Activated CD4-positive, alpha-beta T cell treated with anti-CD3 and anti-CD28 coated beads for 48 hours (primary cell): ENCODE results near the gene GCSAM.

Experiments
- DNase-seq: peaks from one replicate; pipeline ENCODE4 v3.0.0-alpha.2; 2020

Gene GCSAM

DNA sequence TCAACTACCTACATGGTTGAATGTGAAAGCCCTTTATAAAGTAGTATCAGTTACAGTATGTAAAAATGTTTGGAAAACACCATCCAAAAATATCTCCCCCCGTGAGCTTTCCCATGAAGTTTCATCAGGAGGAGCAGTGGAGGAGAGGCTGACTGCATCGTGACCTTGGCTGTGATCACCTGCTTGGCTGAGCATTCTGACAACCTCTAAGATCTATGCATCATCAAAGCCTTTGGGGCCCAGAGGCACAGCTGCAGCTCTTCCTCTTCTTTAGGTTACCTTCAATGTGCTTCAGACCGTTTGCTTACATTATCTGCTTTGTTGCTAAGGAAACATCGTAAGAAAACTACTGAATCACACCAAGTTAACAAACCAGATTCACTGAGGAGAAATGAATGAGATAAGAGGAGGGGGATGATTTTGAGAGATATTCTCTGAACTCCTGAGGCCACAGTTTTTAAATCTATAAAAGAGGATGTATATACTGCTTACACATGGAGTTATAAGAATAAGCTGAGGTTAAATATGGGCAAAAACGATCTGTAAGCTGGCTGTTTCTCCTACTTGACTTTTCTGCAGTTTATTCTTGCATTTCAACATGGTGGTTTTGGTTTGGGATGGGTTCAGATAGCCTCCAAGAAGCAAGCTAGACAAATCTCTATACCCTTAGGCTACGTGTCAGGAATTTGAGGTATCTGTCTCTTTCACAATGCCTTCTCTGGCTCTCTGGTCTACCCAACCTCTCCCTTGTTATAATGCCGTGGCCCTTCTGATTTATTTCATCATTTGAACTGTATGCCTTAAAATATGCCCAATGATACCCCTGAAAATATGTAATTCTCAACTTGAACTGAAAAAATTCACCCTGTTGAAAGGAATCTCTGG, 4.0 kb downstream of the GCSAM start:
- peak; percentile 54 for DNase-seq

DNA sequence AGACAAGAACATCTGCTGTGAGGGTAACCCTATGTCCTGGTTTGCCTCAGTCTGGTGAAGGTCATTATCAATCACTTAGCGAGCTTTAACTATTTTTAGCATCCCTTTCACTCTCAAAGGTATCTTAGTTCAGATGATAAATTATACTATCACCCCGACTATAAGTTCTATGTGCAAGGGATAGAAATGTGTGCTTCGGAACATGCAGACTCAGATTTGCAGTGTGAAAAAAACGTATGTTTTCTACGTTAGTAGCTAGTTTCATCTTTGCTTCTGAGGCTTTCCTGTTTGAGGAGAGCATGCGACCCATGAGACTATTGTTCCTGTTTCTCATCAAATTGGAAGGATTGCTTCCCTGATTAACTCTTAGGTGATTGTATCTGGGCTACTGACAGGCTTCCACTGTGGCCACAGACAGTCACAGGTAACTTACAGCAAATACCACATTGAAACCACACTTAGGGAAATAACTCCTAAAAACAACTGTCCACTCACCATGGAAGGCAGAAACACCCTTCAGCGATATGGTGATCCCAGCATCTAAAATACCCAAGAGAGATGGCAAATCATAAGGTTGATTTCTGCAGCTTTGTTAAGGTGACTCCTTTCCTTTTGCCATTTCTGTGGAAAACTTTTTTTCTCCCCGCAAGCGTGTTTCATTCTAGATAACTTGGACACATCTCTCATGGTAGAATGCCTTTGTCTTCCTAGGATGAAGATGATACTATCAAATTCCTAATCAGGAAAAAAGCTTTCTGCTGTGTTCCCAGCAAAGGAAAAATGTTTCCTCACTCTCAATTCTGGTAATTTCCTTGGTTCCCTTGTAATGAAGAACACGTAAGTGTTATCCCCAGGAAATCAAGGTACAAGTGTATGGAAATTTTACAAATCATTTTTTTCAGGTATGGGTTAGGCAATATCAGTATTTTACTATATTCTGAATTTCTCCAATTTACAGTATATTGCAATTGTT, 5.2 kb downstream of the GCSAM start:
- DNase-seq: no peak

DNA sequence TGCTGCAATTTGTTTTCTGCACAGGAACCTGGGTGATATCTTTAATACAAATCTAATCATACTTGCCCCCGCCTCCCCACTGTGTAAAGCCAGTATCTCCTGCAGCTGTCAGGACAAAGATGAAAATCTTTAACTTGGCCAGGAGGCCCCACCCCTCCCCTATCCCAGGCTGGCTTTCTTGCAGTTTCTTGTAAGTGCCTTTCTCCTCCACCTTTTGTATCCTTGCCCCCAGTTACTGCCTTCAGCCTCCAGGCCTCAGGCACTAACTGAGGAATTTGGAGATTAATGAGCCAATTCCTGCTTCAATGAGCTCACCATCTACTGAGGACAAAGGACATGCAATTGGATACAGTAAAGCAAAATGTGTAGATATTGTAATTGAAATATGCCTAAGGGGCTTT, 6.5 kb downstream of the GCSAM start:
- DNase-seq: no peak

- DNase-seq: no peak
Measured at GRCh38 chr3:112124907-112125607, 8.0 kb downstream of the GCSAM start.

DNA sequence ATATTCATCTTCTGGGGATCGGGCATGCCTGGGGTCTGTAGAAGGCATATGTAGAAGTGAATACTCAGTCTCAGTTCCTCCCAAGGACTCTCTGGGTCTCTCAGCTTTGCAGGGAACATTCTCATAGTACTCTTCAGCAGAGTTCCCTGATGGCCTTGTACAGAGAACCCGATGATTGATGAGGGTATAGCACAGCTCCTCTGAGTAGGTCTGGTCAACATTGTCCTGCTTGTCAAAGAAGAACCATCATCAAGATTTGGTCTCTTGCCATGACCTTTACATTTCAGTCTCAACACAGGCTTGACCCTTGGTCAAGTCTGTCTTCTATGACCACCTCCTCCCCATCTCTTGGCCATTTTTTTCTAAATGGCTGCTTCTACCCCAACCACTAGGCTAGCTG, 9.5 kb downstream of the GCSAM start:
- DNase-seq: no peak

GRCh38 chr3:112122870-112123269, 10.2 kb downstream of the GCSAM start:
- no peak for DNase-seq

GRCh38 chr3:112121577-112122547, 11.2 kb downstream of the GCSAM start:
- DNase-seq: no peak

- DNase-seq: no peak
Measured at GRCh38 chr3:112119962-112120836, 12.8 kb downstream of the GCSAM start.

DNA sequence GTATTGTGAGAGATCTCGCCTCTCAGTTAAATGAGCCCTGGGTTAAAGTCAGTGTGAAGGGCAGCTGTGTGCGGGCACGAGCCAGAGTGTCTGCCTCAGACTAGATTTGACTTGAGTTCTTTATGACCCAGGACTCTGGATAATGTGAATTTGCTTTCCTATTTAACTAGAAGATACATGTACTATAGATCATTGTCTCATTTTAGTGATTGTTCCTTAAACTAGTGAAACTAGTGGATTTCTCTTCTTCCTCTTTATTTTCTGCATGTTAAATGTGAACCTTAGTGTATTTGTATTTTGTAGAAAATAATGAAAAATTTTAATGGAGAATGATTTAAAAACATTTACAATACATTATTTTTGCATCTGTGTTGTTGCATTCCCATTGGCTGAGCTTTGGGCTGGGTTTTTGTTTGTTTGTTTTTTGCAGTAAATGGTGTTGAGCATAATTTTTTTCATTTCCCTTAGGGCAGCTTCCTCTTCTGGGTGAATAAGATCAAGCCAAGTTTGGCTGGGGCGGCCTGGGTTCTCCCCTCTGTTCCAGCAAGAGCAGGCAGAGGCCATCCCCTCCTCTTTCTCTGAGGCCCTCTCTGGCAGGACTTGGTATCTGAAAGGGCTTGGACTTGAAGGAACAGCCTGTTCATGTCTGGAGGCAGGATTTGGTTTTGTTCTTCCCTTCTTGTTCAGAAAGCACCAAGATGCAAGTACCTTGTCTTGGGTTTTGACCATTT, 15.0 kb downstream of the GCSAM start:
- DNase-seq: no peak

DNA sequence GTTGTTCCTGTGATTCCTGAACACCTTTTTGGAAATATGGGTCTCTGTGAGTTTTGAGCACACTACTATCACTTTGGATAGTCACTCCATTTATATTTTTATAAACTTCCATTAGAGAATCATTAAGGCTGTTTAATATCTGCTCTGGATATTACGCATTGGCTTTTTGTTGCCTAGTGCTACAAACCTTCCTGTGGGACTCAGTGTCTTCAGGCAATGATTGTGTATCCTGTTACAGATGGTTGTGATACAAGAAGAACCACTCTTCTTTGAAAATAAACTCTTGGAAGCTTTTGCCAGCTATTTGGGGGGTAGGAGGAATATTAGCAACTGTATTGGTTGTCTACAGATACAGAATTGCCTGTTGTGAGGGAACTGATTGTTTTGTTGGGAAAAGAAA, 15.6 kb downstream of the GCSAM start:
- DNase-seq: no peak

GRCh38 chr3:112116748-112117186, 16.3 kb downstream of the GCSAM start:
- DNase-seq: no peak

DNA sequence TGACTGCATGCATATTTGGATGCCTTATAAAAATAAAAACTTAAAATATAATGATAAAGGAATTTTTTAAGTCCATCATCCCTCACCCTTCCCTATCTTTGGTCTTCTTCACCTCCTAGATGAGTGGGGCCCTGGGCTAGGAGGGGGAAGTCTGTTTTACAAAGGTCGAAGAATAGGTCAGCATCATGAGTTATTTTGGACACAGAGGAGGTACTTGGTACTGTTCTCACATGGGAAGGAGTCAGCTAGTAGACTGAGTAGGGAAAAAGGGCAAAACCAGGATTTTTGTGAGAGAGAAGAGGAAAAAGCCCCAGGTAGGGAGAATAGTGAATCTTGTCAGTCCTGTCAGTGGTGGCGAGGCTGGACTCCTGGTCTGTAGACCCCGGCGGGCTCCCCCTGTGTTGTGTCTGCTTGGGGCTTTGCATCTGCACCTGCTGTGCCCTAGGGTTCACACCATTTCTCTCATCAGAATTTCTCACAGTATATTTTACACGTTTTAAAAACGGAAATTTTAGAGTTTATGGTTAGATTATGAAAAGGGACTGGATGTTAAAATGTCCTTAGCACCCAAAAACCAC, 17.2 kb downstream of the GCSAM start:
- no peak for DNase-seq

DNA sequence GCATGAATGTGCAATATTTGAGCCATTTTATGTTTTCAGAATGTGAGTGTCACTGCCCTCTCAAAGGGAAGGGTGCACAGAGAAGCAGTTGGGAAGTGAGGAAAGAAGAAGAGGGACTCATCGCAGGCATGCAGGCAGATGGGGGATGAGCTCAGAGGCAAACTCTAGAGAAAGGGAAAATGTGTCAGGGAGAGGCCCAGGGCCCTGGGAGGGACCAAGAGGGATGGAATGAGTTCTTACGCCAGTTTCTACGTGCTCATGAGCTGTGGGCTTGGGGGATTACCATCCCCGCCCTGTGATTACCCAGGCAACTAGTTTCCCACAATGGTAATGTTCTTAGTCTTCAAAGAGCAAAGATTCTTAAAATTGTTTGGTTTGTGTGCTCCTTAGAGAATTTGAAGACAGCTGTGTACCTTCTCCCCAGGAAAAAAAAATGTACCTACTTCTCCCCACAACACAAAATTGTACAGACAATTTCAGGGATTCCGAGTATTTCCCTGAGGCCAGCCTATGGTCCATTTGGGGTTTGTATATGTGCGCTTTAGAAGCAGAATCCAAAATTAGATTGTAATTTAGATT, 17.8 kb downstream of the GCSAM start:
- DNase-seq: peak; percentile 9

- no peak for DNase-seq
Measured at GRCh38 chr3:112114576-112115160, 18.4 kb downstream of the GCSAM start.

- peak; percentile 69 for DNase-seq
Measured at GRCh38 chr3:112111785-112112402, 21.2 kb downstream of the GCSAM start.

DNA sequence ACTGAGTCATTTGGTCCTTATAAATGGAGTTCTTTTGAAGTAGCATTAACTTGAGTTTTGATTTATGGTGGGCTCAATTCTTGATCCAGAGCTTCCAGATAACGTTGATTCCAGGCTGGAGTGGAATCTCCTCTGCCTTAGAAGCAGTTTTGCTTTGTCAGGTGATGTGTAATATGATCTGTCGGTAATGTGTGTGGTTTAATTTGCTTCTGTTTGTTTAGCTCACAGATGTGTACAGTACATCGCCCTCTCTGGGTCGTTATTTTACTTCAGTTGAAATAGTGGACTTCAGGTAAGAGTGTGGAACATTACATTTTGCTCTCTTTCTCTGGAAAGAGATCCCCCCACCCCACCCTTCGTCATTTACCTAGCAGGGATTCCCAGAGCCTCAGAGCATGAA, 23.7 kb downstream of the GCSAM start:
- no peak for DNase-seq

GRCh38 chr3:112104774-112105173, 28.3 kb downstream of the GCSAM start:
- no peak for DNase-seq

DNA sequence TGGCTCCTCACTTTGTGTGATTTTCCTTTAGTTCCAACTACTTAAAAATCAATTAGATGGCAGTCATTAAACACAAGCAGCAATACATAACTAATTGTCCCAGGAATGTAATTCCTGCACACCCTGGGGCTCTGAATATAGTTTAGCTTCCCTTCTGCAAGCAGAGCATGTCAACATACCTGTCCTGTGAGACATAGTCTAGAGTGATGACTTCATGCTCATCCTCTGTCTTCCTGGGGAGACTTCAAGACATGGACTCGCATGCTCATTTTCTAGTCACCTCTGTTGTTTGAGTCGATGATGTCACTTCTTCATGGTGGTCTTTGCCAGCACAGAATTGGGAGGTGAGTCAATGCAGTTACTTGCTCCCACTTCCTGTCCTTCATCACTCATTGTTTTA, 31.1 kb downstream of the GCSAM start:
- DNase-seq: no peak
